HG03460 (cell line): Measurements from ENCODE around the gene TFCP2L1.
"Not testable (repeated sequence)": the region's sequence is repeated elsewhere in the genome, so short reads cannot be mapped to it uniquely, and the experiment has no call there.

ENCODE experiments used
- ATAC-seq: cut with Tn5 transposase; IDR thresholded peaks from one replicate; pipeline ENCODE4 v1.9.1; 2021; ENCODE audit not compliant: unreplicated experiment

Gene TFCP2L1

GRCh38 chr2:121227381-121228144 is 57.4 kb downstream of the TFCP2L1 start:
- ATAC-seq = not testable (repeated sequence)

GRCh38 chr2:121225681-121226080 is 59.3 kb downstream of the TFCP2L1 start:
- not testable (repeated sequence) for ATAC-seq

GRCh38 chr2:121220995-121221394 is 64.0 kb downstream of the TFCP2L1 start:
- ATAC-seq = no peak

GRCh38 chr2:121219866-121220265 is 65.1 kb downstream of the TFCP2L1 start:
- ATAC-seq = no peak

- no peak for ATAC-seq
Observed at GRCh38 chr2:121218386-121218938, 66.5 kb downstream of the TFCP2L1 start.

- ATAC-seq = no peak
Observed at GRCh38 chr2:121217627-121218026, 67.4 kb downstream of the TFCP2L1 start.

- no peak for ATAC-seq
Observed at GRCh38 chr2:121214296-121214695, 70.7 kb downstream of the TFCP2L1 start.

- no peak for ATAC-seq
Observed at GRCh38 chr2:121213386-121213785, 71.6 kb downstream of the TFCP2L1 start.

GRCh38 chr2:121212661-121213325 is 72.2 kb downstream of the TFCP2L1 start:
- no peak for ATAC-seq

GRCh38 chr2:121211689-121212151 is 73.3 kb downstream of the TFCP2L1 start:
- ATAC-seq = no peak

GRCh38 chr2:121211251-121211650 is 73.8 kb downstream of the TFCP2L1 start:
- ATAC-seq = no peak

GRCh38 chr2:121210691-121211090 is 74.3 kb downstream of the TFCP2L1 start:
- ATAC-seq = no peak

GRCh38 chr2:121209014-121209610 is 75.9 kb downstream of the TFCP2L1 start:
- ATAC-seq = no peak

- no peak for ATAC-seq
Observed at GRCh38 chr2:121207494-121207893, 77.5 kb downstream of the TFCP2L1 start.

- ATAC-seq = no peak
Observed at GRCh38 chr2:121205321-121205942, 79.6 kb downstream of the TFCP2L1 start.

- no peak for ATAC-seq
Observed at GRCh38 chr2:121203591-121204249, 81.3 kb downstream of the TFCP2L1 start.

- ATAC-seq = no peak
Observed at GRCh38 chr2:121202541-121203310, 82.3 kb downstream of the TFCP2L1 start.

GRCh38 chr2:121201796-121202195 is 83.2 kb downstream of the TFCP2L1 start:
- no peak for ATAC-seq

GRCh38 chr2:121200419-121201315 is 84.3 kb downstream of the TFCP2L1 start:
- ATAC-seq = no peak
